GM21526 (cell line): ENCODE measurements around the gene CRTC3.
"Not testable (repeated sequence)": the region's sequence is repeated elsewhere in the genome, so short reads cannot be mapped to it uniquely, and the experiment has no call there.

Source experiments
- ATAC-seq: cut with Tn5 transposase; IDR thresholded peaks from one replicate; pipeline ENCODE4 v1.9.1; 2021; ENCODE audit warnings: moderate library complexity; ENCODE audit not compliant: unreplicated experiment, low FRiP score

The CRTC3 gene

GRCh38 chr15:90529371-90530249 lies at the start of gene CRTC3:
Gene CRTC3, plus strand, starts transcription at chr15:90529923. Its CDS starts 149 bp downstream, at chr15:90530072.
- peak; percentile 63 for ATAC-seq

- ATAC-seq = no peak
Measured at GRCh38 chr15:90481023-90481422, 48.7 kb upstream of the CRTC3 start.

GRCh38 chr15:90482124-90483011 lies 47.4 kb upstream of the CRTC3 start:
- ATAC-seq = no peak

GRCh38 chr15:90483012-90483307 lies 46.8 kb upstream of the CRTC3 start:
- ATAC-seq = no peak

GRCh38 chr15:90483637-90484036 lies 46.1 kb upstream of the CRTC3 start:
- ATAC-seq = no peak

- no peak for ATAC-seq
Measured at GRCh38 chr15:90487186-90487585, 42.5 kb upstream of the CRTC3 start.

- no peak for ATAC-seq
Measured at GRCh38 chr15:90489514-90489913, 40.2 kb upstream of the CRTC3 start.

GRCh38 chr15:90489944-90490343 lies 39.8 kb upstream of the CRTC3 start:
- no peak for ATAC-seq

- ATAC-seq = no peak
Measured at GRCh38 chr15:90493647-90494046, 36.1 kb upstream of the CRTC3 start.

- ATAC-seq = no peak
Measured at GRCh38 chr15:90495067-90495466, 34.7 kb upstream of the CRTC3 start.

- ATAC-seq = no peak
Measured at GRCh38 chr15:90496791-90497190, 32.9 kb upstream of the CRTC3 start.

GRCh38 chr15:90497376-90497775 lies 32.3 kb upstream of the CRTC3 start:
- no peak for ATAC-seq

GRCh38 chr15:90497912-90498311 lies 31.8 kb upstream of the CRTC3 start:
- ATAC-seq = no peak

GRCh38 chr15:90500171-90500570 lies 29.6 kb upstream of the CRTC3 start:
- ATAC-seq = no peak

GRCh38 chr15:90501898-90502297 lies 27.8 kb upstream of the CRTC3 start:
- ATAC-seq = no peak

GRCh38 chr15:90510781-90511180 lies 18.9 kb upstream of the CRTC3 start:
- not testable (repeated sequence) for ATAC-seq

- not testable (repeated sequence) for ATAC-seq
Measured at GRCh38 chr15:90511211-90511618, 18.5 kb upstream of the CRTC3 start.

GRCh38 chr15:90512276-90512675 lies 17.4 kb upstream of the CRTC3 start:
- no peak for ATAC-seq

GRCh38 chr15:90512981-90513380 lies 16.7 kb upstream of the CRTC3 start:
- no peak for ATAC-seq

- ATAC-seq = no peak
Measured at GRCh38 chr15:90513448-90513847, 16.3 kb upstream of the CRTC3 start.

- ATAC-seq = not testable (repeated sequence)
Measured at GRCh38 chr15:90513893-90514292, 15.8 kb upstream of the CRTC3 start.

- ATAC-seq = no peak
Measured at GRCh38 chr15:90519688-90520087, 10.0 kb upstream of the CRTC3 start.
